Activated T-cell treated with anti-CD3 and anti-CD28 coated beads for 1 hour (primary cell): ENCODE measurements around the gene EMP1.
"Not testable (repeated sequence)": the region's sequence is repeated elsewhere in the genome, so short reads cannot be mapped to it uniquely, and the experiment has no call there.

Experiments
- DNase-seq: peaks from one replicate; pipeline ENCODE4 v3.0.0-alpha.2; 2020; ENCODE audit warnings: low read depth

EMP1 gene

GRCh38 chr12:13257356-13257875 lies 60.9 kb downstream of the EMP1 start:
- no peak for DNase-seq

- DNase-seq: no peak
Observed at GRCh38 chr12:13258197-13258596, 61.7 kb downstream of the EMP1 start.

GRCh38 chr12:13258717-13259119 lies 62.2 kb downstream of the EMP1 start:
- no peak for DNase-seq

- DNase-seq: not testable (repeated sequence)
Observed at GRCh38 chr12:13259625-13260024, 63.1 kb downstream of the EMP1 start.

GRCh38 chr12:13267826-13268225 lies 71.3 kb downstream of the EMP1 start:
- not testable (repeated sequence) for DNase-seq

GRCh38 chr12:13268581-13268980 lies 72.1 kb downstream of the EMP1 start:
- DNase-seq: no peak
